HT1080 (cell line): ENCODE measurements around the gene TACC3. TPM values are rescaled to one million over a fixed set of nuclear protein-coding genes. Genes with fewer than 3 reads are reported as not detected.
A peak's percentile ranks its signal among the peaks of the same experiment; 100 is the strongest.

Source experiments
- DNase-seq: peaks from one replicate; pipeline ENCODE4 v3.0.0-alpha.2; 2015; ENCODE audit warnings: low read depth
- total RNA-seq: library from RNA; depleted of rRNA; stranded (reverse); fragments of >200 nt; shearing (Covaris generic); gene quantifications from 2 replicates; pipeline ENCODE4 v1.2.3, GENCODE V29; 2014

TACC3 gene
- total RNA-seq, 1 experiment from 2014 or later, result 77.7 TPM

DNA sequence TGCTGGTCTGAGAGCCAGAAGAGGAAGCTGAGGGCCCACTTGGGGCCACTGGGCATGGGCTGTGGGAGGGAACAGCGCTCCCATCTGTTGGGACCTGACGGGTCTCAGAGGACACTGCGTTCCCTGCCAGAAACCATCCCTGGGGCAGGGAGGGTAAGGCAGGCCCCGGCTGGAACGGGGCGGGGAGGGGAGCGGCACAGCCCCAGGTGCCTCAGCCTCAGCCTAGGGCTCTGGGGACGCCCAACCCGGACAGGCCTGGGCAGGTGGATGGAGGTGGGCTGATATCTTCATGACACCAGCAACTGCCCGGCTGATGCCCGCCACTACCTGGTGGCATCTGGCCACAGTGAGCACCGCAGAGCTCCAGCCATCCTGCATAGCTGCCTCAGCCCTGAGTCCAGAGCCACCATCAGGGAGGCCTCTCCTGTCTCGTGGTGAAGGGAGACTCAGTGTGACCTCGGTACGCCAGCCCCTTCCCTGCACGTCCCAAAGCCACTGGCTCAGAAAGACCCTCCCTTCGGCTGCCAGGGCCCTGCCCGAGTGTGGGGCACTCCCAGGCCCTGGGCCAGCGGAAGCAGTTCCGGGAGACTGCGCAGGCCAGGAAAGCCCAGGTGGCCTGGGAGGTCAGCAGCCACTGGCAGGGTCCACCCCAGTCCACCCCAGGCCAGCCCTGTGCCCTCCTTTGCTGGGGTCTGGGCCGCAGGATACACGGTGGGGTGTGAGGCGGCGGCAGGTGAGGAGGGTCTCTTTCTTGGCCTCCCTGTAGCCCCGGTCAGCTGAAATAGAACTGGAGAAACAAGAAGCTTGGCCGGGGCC is 37.2 kb downstream of the TACC3 start:
- no peak for DNase-seq

DNA sequence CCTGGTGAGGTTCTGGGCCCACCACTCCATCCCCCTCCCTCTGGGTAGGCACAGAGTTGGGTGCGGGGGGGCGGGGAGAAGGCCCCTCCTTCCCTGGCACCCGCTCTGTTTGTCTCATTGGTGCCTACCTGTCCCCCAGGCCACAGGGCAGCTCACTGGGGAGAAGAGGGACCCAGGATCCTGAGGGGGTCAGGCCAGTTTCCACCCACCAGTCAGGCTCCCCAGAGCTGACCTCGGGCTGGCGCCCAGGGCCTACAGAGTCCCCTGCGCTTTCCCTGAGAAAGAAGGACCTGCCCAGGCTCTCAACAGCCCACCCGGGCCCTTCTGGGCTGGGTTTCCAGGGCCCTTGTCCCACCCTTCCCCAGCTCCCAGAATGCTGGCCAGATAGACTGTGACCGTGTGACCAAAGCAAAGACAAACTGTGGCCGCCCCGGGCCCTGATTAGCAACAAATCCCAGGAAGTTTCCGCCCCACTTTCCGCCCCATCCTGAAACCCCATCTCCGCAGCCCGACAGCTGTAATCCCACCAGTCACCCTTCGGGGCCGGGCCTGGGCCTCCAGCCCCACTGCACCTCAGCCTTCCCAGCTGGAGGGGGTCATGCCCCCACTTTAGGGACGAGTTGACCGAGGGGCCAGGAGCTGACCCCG is 38.0 kb downstream of the TACC3 start:
- no peak for DNase-seq

DNA sequence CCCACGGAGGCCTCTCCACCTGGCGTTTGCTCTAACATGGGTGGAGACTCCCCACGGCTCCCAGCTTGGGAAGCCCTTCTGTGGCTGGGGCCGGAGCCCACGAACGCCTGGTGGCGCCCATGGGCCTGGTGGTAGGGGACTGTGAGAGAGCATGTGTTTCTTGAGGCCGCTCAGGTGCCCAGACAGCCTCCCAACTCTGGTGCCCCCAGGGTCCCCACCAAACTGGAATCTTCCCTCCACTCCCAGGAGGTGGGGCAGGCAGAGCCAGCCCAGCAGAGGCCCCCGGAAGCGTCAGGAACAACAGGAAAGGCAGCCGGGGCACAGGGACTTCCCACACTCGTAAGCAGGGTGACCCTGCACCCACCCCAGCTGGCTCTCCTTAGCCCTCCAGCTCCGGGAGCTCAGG is 38.5 kb downstream of the TACC3 start:
- no peak for DNase-seq

DNA sequence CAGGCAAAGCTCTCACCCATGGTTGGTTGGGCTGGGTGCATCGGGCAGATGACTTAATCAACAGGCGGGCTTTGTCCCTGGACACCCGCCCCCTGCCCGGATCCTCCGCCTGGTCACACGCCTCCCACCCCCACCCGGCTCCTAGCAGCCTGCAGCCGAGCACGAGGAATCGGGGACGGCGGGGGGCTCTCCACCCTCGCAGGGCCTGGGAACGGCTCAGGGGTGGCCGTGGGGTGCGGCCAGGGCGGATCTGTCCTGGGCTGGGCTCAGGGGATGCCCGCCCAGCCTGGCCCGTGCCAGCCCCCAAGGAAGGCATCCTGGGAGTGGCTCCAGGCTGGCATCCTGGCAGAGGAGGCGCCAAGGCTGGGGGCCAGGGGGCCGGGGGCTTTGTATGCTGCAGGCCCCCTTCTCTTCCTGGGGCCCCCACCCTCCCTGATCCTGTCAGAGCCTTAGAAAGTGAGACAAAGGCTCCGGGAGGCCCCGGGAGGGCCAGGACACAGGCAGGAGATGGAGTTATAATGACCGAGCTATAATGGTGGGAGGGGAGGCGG is 39.3 kb downstream of the TACC3 start:
- no peak for DNase-seq

DNA sequence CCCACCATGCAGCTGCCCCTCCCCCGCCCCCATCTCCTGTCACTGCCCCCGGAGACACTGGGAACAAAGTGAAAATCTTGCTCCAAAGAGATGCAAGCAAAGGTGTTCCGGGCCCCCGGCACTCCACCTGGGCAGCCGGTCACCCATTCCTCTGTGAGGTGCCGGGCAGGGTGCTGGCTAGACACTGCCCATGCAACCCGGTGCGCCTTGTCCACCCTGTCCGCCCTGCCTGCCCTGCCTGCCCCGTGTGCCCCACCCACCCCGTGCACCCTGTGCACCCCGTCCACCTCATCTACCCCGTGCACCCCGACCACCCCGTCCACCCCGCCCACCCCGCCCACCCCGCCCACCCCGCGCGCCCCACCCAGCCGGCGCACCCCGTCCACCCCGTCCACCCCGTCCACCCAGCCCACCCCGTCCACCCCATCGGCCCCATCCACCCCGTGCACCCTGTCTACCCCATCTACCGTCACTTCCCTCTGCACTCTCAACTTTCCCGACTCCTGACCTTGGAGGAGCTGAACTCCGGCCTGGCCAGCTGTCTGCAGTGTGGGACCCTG is 39.9 kb downstream of the TACC3 start:
- no peak for DNase-seq

DNA sequence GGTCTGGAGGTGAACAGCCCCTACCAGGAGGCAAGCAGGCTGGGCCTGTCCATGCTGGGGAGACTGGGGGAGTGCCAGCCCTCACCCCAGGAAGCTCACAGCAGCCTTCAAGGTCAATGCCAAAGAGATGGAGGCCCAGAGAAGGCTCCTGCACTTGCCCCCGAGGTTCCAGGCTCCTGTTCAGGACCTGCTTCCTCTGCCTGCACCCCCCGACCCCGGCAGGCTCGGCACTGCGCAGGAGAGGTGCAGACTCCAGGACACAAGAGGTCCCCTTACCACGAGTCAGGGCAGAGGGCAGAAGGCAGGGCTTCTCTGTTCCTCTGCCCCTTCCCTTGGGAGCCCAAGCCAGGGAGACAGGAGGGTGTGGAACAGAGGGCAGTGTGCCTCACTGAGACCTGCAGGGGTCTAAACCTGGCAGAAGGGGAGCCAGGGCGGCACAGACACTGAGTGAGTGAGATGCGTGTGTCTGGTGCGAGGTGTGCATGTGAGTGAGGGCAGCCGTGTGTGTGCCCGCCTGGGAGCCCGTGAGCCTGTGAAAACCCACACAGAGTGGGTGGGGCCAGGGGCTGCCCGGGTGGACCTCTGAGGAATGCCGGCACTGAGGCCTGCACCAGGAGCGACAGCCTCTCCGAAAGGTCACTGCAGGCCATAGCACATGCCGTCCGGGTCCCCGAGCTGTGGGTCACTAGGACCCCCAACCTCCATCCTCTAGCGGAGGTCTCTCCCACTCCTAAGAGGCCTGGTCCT is 41.1 kb downstream of the TACC3 start:
- DNase-seq, result no peak

DNA sequence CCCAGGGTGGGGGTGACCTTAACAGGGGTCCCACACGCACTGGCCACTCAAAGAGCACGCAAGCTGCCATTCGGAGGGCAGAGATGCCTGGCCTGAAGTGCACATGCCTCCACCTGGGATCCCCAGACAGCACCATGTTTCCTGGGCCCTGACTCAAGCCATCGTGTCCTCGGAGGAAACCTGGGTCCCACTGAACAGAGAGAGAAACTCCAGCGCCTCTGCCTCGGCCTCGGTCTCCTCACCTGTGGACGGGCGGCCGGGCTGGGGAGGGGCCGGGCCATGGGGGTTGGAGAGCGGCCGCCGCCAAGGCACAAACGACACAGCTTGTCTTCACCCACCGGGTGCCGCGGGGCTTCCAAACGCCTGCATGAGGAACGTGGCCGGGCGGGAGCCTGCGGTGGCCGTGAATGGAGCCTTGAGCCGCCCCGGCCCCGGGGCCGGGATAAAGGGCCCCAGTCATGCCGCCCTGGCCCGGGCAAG is 41.8 kb downstream of the TACC3 start:
- no peak for DNase-seq

DNA sequence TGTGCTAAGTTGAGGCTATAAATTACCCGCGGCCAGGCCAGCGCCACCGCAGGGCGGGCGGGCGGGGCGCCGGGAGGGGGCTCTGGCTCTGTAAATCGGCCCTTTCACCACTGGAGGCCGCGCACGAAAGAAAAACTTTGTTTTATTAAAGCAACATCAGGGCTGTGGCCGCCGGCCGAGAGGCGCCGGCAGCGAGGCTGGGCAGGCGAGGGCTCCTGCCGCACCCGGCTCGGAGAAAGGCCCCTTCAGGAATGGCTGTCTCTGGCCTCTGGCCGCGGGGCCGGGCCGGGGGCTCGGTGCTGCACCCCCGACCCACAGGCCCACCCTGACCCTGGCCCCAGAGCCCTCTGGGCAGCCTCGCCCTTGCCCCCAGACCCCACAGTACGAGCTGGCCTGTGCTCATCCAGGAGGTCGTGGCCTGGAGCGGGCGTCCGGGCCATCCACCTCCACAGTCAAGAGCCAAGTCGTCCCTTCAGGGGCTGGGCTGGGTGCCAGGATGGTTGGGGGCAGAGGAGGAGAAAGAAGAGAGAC is 42.3 kb downstream of the TACC3 start:
- peak; percentile 29 for DNase-seq

DNA sequence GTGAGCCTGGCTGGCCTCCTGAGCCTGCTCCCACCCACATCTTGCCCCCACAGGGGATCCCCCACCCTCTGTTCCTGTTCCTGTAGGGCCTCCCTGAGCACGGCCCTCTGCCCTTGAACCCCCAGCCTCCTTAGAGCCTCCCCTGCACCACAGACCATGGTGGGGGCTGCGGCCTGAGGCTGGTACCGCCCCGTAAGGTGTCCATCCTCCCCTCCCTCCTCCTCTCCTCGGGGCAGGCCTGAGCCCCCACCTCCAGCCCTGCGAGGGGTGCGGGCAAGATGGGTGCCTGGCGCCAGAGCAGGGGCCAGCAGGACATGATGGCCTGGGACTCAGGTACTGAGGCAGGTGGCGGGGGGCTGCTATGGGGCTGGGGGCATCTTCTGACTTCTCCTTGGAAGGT is 43.3 kb downstream of the TACC3 start:
- DNase-seq, result no peak

DNA sequence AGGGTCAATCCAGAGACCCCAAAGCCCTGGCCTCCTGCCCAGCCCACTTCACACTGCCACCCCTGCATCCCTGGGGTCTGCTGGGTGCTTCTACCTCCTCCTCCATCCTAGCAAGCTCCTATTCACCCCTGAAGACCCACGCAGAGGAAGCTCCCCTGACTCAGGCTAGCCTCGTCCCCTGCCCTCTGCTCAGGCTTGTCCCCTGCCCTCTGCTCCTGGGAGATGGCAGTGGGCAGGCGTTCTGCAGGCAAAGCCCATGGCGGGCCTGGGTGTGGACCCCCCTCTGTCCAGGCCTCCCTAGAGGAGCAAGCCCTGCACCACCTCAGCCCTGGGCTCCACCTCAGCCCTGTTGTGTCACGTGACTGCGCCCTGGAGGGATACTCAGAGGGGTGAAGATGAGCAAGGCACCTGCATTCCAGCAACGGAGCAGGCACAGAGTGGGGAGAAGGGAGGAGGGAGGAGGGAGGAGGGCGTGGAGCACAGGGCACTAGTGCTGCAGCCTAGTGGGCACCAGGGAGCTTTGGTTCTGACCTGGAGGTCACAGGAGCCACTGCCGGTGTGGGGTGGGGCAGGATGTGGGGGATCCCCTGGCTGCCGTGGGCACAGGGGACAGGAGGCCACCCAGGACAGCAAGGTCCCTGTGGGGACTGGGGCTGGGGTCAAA is 44.2 kb downstream of the TACC3 start:
- no peak for DNase-seq

DNA sequence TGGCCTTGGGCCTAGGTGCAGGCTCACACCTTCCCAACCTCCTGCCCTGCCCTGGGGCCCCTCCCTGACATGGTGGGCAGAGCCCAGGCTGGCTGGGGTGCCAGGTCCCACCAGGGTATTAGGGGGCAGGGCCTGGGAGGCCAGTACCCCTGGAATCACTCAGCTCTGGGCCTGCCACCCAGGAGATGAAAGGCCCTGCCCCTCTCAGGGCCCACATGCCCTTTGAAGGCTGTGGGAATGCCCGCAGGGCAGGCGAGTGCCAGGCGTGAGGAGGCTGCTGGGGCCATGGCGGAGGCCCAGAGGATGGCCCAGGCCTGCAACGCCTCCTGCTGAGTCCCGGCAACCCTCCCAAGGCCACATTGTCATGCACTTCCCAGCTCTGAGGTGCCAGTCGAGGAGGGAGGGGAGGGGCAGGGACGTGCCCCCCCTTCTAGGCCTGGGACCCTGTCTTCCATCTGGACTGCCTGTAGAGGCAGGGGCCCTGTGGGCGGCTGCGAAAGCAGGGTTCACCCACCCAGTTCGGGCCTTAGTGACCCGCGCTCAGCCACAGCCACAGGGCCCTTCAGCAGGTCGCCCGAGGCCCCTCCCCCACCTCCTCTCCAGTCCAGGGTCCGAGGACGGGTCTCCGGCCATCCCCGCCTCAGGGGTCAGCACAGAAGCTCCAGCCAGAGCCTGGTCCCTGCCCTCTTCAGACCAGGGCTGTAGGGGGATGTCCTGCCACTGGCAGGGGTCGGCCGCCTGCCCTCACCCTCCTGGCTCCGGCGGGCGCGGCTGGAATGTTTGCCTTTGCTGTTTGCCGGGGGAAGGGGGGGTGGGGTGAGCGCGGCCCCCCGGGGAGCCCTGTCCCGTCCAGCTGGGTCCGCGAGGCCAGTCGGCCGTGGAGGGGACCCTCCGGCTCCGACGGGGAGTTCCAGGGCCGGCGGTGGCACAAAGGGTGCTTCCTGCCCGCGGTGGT is 45.1 kb downstream of the TACC3 start:
- DNase-seq, result no peak

DNA sequence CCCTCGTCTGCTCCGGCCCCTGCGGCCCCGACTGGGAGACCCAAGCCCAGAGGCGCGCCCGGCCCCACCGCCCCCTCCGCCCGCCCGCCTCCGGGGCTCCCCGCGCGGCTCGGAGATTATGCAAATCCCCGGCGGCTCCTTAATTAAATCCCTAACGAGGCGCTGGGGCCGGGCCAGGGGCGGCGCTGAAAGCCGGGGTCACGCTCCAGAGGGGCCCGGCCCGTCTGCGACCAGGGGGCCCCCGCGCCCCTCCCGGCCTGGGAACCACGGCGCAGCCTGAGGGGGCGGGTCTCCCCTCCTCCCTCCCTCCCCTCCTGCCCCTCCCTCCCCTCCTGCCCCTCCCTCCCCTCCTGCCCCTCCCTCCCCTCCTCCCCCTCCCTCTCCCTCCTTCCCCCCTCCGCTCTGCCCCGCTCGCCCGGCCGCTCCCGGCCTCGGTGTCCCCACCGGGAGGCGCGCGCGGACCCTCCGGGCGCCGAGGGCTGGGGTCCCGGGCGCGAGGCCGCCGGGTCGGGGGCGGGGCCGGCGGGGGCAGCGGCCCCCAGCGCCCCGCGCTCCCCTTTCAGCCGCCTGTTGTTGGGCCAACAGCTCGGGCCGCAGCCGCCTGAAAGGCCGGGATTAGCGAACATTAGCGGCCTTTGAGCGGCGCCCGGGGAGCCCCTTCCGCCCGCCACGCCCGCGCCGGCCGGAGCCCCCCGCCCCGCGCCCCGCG is 45.9 kb downstream of the TACC3 start:
- DNase-seq, result no peak

DNA sequence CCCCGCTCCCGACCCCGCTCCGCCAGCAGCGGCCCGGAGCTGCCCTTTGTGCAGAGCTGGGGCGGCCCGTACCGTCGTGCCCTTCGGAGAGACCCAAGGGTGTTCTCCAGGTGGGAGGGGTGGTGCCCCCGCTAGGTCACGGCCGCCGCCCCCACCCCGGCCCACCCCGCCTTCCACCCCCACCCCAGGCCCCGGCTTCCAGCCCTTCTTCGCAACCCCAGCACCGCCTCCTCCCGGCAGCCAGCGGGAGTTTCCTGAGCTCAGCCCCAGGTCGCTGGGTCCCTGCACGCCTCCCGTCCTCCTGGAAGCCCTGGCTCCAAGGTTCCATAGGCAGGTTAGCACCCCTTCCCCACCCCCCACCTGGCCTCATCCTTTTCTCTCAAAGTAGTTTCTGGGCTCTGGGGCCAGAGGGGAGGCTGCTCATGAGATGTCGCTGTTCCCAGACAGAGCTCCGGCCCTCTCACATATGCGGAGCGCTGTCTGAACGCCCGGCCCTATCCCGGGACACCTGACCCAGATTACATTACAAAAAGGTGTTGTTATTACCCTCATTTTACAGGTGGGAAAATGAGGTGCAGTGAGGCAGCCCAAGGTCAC is 46.5 kb downstream of the TACC3 start:
- no peak for DNase-seq

DNA sequence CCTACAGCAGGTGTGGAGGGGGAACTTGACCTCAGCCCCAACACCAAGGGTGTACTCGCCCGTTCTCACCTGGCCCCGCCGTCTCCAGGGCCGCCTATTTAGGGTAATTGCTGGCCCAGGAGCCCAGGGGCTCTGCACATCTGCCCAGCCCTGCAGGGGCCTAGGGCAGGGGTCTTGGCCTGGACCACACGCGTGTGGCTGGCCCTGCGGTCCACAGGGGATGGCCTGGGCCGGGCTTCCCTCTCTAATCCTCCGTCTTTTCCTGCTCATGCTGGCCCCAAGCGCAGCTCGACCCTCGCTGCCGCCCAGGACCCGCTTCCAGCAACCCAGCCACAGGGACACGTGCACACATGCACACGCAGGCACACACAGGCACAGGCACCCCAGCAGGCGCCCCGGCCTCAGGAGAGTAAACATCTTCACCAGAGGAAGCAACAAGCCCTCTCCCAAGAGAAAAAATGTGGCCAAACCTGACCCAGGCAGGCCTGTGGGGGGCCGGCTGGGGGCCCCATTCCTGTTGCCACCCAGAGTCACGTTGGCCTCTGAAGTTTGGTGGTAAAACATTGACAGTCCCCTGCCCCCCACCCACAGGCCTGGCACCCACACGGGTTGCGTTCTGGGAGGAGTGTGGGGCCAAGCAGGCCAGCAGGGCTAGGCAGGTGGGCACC is 47.2 kb downstream of the TACC3 start:
- DNase-seq, result no peak

DNA sequence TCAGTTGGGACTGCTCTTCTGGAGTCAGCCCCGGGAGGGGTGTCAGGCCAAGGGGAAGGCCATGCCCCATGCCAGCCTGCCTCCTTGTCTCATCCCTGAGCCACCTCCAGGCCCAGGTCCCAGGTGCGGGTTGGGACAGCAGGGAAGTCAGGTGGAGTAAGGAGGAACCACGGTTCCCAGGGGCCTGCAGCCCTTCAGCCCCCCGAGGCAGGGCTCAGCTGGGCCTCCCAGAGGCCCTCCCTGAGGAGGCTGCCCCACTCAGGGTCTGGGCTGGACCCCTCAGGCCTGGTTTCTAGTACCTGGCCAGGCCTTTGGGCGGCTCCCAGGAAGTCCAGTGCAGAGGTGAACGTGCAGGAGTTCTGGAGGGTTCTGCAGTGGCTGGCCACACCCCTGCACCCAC is 48.4 kb downstream of the TACC3 start:
- DNase-seq, result no peak

DNA sequence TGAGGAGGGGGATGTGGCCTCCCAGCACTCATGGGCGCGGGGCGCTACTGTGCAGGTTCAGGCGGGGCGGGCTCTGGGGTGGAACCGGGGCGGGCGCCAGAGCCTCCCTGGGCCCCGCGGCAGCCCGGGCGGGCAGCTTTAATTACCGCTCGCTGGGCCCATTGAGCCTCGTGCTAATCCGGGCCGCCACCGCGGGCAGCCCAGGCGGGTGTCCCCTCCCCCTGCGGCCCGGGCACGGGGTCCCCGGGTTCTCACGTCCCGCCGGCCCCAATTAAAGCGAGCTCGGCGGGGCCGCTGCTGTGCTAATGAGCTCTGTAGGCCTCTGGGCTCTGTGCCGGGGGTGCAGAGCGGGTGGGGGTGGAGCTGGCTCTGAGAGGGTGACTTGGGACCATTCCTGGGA is 48.9 kb downstream of the TACC3 start:
- no peak for DNase-seq

DNA sequence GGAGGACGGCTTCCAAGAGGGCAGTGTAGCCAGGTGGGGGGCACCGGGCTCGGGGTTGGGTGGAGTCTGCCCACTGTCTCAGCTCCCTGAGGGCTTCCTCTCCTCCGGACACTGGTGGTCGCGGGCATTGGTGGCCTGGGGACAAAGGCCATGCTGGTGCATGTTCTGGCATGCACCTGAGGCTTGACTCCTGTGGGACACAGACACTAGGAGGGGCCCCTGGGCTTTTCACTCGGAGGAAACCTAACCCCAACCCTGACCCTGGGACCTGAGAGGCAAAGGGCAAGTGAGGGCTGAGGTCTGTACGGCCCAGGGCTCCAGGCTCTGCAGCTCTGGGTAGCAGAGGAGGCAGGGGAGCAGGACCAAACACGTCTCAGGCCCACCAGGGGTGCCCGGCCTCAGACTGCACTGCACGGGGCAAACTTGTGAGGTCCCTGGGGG is 49.5 kb downstream of the TACC3 start:
- no peak for DNase-seq
